Head of caudate nucleus (tissue), 42 donors: ENCODE measurements around the gene NARF.
A peak's percentile ranks its signal among the peaks of the same experiment; 100 is the strongest.
"Not testable (repeated sequence)": the region's sequence is repeated elsewhere in the genome, so short reads cannot be mapped to it uniquely, and the experiment has no call there.

Experiments
- DNase-seq, 42 donors: peaks; one replicate each; pipeline versions ENCODE4 v3.0.0 to v3.0.0-alpha.2; 2020 to 2021; ENCODE audit warnings: mixed read lengths in 7 of 42
- intact Hi-C: fragments of 100-400 bp; cut with DNase I; formaldehyde crosslinking; loops from one replicate; pipeline ENCODE4 v1.15.0; 2022

Gene NARF

DNA sequence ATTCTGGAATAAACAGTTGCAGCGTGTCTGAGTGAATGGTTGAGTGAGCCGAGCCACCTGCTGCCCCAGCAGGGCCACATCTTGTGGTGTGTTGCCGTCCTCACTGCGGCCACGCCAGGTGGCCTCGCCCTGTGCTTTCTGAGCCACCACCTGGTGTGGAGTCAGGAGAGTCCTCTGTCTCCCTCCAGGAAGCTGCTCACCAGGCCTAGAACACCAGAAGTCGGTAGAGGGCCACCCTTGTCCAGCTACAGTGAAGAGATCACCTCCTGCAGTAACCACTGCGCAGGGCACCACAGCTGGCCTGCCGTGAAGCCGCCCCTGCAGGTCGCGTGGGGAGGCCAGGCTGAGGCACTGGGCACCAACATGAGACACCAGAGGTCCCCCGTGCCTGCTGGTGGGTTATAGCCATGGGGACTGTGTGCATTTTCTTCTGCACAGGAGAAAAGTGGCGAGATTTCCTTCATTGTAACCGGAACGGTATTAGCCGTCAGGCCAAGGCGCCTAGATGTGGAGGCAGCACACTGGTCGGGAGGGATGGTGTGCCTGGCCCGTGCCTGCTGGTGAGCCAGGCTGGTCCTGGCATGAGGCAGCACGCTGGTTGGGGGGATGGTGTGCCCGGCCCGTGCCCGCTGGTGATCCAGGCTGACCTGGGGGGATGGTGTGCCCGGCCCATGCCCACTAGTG is 32.1 kb downstream of the NARF start:
- intact Hi-C loops, result no loop called here
- no peak for DNase-seq

DNA sequence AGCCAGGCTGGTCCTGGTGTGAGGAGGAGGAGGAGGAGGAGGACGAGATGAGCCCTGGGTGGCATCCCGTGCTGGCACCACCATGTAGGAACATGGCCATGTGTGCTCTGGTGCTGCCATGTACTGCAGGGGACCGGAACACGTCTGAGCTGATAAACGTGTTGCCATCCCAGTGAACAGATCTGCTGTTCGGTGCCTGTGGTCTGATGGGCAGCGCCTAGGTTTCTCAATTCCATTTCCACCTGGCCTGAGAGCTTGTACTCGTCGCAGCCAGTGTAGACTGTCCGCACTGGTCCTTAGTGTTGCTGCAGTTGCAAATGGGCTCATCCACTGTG is 32.6 kb downstream of the NARF start:
- intact Hi-C loops, result no loop called here
- no peak for DNase-seq

DNA sequence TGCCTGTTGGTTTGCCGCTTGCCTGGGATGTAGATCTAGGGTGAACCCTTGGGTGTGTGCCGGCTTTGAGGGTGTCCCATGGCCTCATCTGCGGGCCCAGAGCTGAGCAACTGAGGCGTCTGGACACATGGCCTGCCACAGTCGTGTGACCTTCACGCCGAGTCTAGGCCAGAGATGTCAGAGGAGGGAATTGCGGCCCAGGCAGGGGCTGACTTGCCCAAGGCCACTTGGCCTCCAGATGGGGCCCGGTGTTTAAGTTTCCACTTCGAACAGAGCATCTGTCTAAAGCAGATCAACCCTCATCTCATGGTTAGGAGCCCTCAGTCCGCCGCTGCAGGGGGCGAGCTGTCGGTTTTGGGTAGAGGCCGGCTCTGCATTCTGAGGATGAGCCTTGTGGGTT is 33.0 kb downstream of the NARF start:
- DNase-seq, result no peak
- intact Hi-C loops, result no loop called here

DNA sequence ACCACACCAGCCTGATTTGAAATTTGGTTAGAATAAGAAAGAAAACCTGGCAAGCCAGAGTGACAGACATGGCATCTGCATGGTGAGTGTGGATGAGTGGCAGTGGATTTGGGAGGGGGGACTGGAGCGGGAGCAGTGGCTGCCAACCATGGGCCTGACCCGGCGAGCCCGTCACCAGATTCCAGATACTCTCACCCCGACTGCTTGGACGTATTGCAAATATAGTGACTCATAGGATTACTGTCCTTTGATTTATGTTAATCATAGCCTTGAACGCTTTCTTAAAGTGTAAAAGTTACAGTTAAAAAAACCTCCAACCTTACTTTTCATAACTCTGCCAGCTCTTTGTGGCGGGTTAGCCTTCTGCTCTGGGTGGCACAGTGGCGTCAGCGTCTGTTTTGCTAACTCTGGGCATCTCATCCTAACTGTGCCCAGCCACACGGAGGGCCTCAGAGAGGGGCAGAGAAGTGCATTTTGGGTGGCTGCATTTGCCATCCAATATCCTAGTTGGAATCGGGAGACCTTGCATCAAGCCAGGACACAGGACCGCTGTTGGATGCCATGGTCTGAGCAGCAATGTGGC is 34.2 kb downstream of the NARF start:
- no peak for DNase-seq
- intact Hi-C loops, result no loop called here

DNA sequence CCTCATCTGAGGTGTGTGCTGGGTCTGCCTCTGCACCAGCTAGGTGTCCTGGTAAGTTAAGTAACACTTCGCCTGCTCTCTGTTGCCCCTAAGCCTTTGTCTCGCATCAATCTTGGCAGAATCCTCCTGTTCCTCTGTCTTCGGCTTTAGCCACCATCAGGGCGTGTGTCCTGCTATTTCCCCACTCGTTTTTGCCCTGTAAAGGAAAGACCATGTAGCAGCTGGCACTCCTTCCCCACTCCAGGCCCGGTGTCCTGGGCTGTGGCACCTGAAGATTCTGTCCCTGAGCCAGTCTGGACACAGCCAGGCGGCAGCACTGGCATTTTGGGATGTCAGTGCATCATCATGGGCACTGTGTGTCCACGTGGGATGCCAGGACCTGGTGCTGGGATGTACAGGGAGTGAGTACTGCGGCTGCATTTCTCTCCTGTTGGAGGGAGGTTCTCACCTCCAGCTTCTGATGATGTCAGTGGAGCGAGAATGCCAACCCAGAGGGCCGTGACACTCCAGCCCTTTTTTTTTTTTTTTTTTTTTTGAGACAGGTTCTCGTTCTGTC is 34.8 kb downstream of the NARF start:
- DNase-seq, result no peak
- intact Hi-C loops, result no loop called here

DNA sequence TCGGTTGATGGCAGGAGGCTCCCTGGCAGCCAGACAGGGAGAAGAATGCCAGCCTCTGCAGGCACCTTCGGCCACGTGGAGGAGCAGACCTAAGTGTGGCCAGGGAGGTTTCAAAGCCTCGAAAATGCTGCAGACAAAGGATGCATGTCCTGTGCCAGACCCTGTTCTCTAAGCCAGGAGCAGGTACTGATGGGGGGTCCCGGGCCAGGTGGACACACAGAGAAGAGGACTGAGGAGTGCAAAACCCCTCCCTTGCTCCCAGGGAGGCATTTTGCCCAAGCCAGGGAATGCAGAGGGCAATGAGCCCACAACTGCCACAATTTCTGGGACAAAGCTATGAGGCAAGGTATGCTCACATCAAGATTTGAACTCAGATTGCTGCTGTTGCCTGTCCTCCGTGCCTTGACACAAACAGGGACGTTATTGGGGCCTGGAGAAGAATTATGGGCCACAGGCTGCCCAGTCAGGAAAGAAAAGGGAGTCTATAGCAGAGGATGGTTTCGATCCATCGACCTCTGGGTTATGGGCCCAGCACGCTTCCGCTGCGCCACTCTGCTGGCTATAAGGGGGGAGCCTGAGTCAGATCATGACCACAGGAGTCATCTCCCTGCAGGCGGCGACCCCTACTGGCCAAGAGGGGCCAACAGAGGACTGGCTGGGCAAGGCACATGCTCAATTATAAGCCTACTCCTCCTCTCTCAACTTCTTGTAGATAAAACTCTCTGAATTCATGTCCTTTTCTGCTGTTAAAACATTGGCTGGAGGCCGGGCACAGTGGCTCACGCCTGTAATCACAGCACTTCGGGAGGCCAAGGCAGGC is 35.9 kb downstream of the NARF start:
- intact Hi-C loops, result no loop called here
- DNase-seq, result peak; percentile 64 to 97 (median 90)

DNA sequence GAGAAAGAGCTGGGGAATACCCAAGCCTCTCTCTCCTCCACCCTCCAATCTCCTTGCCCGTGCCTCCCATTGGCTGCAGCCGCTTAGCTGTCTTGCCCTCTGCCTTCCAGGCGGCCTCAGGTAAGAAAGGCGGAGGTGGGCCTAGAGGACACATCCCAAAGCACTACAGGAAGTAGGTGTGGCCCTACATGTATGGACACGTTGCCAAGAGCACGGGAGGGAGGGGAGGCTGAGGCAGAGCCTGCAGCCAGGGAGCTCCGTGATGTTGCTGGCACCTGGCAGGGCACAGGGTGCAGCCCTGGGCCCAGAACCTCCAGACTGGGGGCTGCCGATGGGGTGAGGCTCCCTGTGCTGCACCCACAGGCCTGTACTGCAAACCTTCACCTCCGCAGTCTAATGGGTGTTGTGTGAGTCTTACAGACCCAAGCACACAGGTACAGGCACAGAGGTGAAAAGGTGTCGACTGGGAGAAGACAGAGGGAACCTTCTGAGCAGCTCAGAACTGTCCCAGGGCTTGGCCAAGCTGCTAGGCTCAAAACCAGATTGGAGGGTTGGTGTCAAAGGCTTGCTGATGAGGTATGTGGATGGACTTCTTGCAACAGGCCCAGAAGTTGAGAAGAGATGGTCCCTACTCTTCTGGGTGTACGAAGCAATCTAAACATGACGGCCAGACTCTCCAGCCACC is 37.4 kb downstream of the NARF start:
- intact Hi-C loops, result no loop called here
- no peak for DNase-seq

DNA sequence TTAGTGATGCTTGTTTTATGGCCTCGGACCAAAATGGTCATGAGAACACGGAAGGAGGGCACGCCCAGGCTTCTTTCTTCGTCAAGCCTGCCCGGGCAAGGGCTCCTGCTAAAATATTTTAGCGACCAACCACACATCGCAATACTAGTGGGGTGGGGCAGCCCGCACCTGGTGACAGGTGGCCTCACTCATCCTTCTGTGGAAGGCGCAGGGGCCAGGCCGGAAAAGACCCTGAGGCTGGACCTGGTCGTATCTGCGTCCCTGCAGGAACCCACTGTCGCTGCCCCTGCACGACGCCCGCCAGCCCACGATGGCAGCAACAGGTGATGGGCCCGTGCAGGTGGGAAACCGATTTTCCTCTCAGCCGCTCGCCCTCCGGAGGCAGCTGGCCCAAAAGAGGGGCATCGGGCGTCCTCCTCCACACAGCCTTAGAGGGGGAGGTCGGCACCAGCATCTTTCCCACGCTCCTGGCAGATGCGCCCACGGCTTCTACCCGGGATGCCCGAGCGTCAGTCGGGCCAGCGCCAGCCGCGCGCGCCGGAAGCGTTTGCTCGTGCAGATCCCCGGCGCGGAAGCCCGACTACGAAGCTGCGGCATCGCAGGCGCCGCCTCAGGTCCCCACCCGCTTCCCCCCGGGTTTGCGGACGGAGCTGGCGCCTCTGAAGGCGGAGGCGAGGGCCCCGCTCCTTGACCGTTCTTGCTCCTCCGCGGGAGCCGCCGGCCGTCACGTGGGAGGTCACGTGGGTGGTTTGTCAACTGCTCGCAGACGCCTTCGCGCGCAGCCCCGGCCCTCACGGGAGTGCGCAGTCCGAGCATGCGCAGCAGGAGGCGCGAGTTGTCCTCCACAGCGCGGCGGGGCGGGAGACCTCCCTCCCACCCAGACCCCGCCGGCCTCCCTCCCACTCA is 38.2 kb downstream of the NARF start:
- peak; percentile 93 to 100 (median 98) for DNase-seq
- intact Hi-C loops, result no loop called here

DNA sequence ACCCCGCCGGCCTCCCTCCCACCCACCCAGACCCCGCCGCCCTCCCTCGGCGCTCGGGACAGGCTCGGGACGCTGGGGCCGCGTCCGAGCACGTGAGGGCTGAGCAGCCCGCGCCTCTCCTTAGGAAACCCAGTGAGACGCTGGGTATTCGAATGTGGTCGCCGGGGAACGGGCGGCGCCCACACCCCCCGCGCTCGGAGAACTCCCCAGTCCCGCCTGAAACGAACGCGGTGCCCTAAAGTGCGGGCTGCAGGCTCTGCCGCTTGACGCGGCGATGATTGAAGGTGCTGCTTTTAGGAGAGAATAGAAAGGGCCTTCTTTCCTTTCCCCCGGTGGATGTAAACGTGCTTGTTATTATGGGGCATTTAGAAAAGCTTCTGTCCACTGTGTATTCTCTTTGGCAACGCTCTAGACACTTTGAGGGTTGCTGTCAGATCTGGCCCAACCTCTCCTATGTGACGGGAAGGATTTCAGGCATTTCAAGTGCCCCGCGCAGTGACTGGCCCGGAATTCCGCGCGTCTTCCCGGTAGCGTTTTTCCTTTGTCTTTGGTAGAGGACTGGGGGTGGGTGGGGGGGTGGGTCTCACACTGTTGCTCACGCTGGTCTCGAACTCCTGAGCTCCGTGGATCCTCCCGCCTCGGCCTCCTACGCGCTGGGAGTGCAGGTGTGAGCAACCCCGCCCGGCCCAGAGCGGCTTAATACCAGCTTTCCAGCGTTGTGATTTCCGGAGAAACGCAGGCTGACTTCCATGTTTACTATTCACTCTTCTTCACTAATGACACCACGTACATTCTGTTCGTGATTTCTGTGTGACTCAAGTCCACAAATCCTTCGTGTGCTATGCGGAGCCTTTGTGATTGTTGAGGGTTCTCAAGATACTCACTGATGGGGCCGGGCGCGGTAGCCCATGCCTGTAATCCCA is 39.2 kb downstream of the NARF start:
- peak in 40 of 42 donors; percentile 20 to 77 (median 41) for DNase-seq

DNA sequence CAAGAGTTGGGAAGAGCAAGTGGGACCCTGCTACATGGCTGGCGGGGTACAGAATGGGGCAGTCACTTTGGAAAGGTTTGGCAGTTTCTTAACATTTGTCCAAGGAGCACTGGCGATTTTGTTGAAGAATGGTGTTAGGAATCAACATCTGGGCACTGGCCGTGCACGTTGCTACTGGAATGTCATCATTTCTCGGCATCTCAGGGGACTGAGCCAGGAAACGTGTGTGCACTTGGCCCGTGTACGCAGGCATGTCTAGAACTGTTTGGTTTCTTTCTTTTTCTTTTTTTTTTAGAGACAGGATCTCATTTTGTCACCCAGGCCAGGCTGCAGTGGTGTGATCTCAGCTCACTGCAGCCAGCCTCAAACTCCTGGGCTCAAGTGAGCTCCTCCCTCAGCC is 43.7 kb downstream of the NARF start:
- no peak for DNase-seq
- intact Hi-C loops, result no loop called here

More for the DNA sequence above, 39.2 kb downstream of the NARF start:
- intact Hi-C loops, result no loop called here

DNA sequence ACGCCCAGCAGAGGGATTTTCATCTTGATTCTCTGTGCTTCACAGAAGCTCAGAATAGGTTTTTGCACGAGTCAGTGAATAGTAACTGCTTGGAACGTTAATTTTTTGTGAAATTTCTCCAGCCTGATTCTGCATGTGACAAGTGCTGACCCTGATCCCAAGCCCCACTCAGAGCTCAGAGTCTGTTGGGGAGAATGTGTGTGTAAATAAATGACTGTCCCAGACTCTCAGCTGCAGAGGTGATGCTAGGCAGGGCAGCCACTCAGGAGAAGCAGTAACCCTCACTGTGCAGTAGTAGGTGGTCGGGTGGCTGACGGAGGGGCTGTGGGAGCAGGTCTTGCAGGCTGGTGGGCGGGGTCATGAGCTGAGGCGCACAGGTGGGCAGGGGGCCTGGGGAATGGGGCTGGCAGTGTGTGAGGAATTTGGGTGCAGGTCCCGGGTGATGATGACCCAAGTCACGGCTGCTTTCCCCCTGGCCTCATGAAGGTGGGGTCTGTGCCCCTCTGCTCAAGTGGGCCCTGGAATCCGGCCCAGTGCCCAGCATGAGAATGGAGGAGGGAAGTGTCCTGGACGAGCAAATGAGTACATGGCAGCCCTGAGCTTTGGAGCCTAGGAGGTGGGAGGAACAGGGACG is 44.7 kb downstream of the NARF start:
- intact Hi-C loops, result no loop called here
- no peak for DNase-seq

DNA sequence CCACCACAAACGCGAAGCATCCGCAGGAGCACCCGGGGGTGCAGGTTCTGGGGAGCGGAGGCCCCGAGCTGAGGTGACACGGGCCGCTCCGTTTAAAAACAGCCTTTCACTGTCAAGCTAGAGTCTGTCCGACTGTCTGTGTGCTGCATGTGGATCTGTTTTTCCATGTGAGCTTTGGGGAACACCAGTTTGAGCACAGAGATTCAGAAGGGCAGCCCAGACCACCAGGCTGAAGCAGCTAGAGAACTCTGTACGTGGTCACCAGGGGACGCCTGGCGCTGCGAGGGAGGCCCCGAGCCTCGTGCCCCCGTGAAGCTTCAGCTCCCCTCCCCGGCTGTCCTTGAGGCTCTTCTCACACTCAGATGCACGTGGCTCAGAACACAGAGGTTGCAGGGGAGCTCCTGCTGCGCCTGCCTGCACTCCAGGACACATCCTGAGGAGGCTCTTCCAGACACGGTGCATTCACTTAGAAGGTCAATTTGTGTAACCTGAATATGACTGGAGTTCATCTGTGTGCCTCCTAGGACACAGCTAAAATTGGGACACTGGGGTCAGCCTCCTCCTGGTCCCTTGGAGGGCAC is 45.3 kb downstream of the NARF start:
- intact Hi-C loops, result no loop called here
- no peak for DNase-seq

DNA sequence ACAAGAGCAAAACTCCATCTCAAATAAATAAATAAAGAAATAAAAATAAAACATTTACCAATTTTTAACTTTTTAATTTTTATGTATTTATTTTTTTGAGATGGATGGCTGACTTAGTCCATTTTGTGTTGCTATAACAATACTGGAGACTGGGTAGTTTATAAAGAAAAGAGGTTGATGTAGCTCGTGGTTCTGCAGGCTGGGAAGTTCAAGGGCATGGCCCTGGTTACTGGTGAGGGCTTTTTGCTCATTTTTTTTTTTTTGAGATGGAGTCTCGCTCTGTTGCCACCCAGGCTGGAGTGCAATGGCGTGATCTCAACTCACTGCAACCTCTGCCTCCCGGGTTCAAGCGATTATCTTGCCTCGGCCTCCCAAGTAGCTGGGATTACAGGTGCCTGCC is 46.8 kb downstream of the NARF start:
- DNase-seq, result no peak
- intact Hi-C loops, result no loop called here

DNA sequence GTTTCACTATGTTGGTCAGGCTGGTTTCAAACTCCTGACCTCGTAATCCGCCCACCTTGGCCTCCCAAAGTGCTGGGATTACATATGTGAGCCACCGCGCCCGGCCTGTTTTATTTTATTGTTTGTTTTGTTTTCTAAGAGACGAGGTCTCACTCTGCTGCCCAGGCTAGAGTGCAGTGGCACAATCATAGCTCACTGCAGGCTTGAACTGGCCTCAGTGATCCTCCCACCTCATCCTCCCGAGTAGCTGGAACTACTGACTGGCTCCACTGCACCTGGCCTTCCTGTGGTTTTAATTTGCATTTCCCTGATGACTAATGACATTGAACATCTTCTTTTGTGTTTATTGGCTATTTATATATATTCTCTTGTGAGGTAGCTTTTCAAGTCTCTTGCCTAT is 47.9 kb downstream of the NARF start:
- intact Hi-C loops, DNase-seq: not testable (repeated sequence)

DNA sequence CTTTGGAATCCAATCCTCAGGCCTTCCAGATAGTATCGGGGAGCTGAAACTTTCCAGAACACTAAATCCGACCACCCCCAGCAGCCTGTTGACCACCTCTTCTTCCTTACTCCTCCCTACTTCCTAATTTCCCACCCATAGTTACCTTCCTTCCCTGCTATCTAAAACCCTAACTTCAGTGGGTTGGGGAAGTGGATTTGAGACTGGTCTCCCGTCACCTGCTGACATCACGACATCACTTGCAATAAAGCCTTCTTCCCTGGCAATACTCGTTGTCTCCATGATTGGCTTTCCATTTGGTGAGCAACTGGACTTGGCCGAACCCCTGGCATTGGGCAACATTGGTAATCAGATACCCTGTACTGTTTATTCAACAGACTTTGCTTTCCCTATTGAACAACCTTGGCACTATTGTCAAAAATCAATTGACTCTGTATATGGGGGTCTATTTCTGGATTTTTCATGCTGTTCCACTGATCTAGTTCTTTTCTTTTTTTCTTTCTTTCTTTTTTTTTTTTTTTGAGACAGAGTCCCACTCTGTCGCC is 49.2 kb downstream of the NARF start:
- DNase-seq, result no peak
- intact Hi-C loops, result no loop called here

DNA sequence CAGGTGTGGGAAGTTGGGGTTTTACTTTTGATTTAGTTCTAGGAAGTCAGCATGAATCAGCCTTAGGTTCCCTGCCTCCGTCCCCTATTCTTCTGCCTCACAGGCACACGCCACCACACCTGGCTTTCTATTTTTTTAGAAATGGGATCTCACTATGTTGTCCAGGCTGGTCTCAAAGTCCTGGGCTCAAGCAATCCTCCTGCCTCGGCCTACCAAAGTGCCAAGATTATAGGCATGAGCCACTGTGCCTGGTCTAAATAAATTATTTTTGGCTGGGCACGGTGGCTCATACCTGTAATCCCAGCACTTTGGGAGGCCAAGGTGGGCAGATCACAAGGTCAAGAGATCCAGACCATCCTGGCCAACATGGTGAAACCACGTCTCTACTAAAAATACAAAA is 53.1 kb downstream of the NARF start:
- intact Hi-C loops, result loop anchor here (10.0 kb wide), 1 partner anchor 57 kb away; the partner anchor contains the start of genes CYBC1 and NARF
- DNase-seq, result not testable (repeated sequence)
